IMR-90 (cell line): ENCODE measurements around the gene CALHM3. TPM values are rescaled to one million over a fixed set of nuclear protein-coding genes. Genes with fewer than 3 reads are reported as not detected.

Experiments
- ATAC-seq: fragments of 200-7000 bp; cut with Tn5 transposase; 2 replicates; pipeline ENCODE4 v1.9.1; 2020; ENCODE audit warnings: low read depth, mild to moderate bottlenecking, moderate library complexity
- BruUV-seq: library from RNA; stranded (reverse); fragments of 400-500 nt; replicated peaks from 2 replicates; lab custom pipeline; 2021; lab: Mats Ljungman, UMichigan
- CTCF ChIA-PET: fragments of 300-600 bp; formaldehyde crosslinking; extraction: SDS; loops from one replicate; lab custom pipeline; 2021; ENCODE audit warnings: antibody characterized with exemption; lab: Yijun Ruan, JAX
- POLR2A ChIA-PET: fragments of 300-600 bp; sonication (Branson Sonifier 250); formaldehyde crosslinking; loops from one replicate; lab custom pipeline; 2022; ENCODE audit warnings: antibody characterized with exemption; ENCODE audit not compliant: unreplicated experiment; lab: Charles Lee
- DNase-seq: peaks from one replicate; pipeline ENCODE4 v3.0.0; 2013
- H2AFZ ChIP-seq: replicated peaks from 2 replicates; pipeline ENCODE3; 2013; ENCODE audit warnings: low read length, mild to moderate bottlenecking; ENCODE audit not compliant: poor library complexity
- H2AK5ac ChIP-seq: 2 replicates; pipeline ENCODE4 v1.6.1; 2013; ENCODE audit warnings: low read depth, low read length, inconsistent platforms
- H2AK9ac ChIP-seq: replicated peaks from 2 replicates; pipeline ENCODE3; 2013; ENCODE audit warnings: mild to moderate bottlenecking, low read depth, low read length, moderate library complexity; ENCODE audit not compliant: poor library complexity
- H2BK120ac ChIP-seq: 2 replicates; pipeline ENCODE4 v1.6.1; 2013; ENCODE audit warnings: low read depth, low read length, inconsistent platforms
- H2BK15ac ChIP-seq: 3 replicates; pipeline ENCODE4 v1.6.1; 2013; ENCODE audit warnings: low read depth, low read length, inconsistent platforms
- H2BK20ac ChIP-seq: 2 replicates; pipeline ENCODE4 v1.6.1; 2013; ENCODE audit warnings: low read depth, mild to moderate bottlenecking, inconsistent platforms, low read length, moderate library complexity
- H2BK5ac ChIP-seq: 2 replicates; pipeline ENCODE4 v1.6.1; 2013; ENCODE audit warnings: mild to moderate bottlenecking, low read depth, low read length, inconsistent platforms; ENCODE audit not compliant: poor library complexity, severe bottlenecking
- H3K14ac ChIP-seq: replicated peaks from 2 replicates; pipeline ENCODE4 v1.6.1; 2013; ENCODE audit warnings: low read depth, low read length, inconsistent platforms
- H3K18ac ChIP-seq: 2 replicates; pipeline ENCODE4 v1.6.1; 2013; ENCODE audit warnings: low read depth, low read length, control low read depth
- H3K23ac ChIP-seq: 2 replicates; pipeline ENCODE4 v1.6.1; 2013; ENCODE audit warnings: low read depth, low read length, inconsistent platforms
- H3K27ac ChIP-seq: 2 replicates; pipeline ENCODE4 v1.5.1; 2013; ENCODE audit warnings: mild to moderate bottlenecking, control low read depth, low read length; ENCODE audit not compliant: insufficient read depth
- H3K27me3 ChIP-seq: 2 replicates; pipeline ENCODE4 v1.6.1; 2013; ENCODE audit warnings: low read length; ENCODE audit not compliant: control insufficient read depth, insufficient read depth
- H3K36me3 ChIP-seq: 2 replicates; pipeline ENCODE4 v1.6.1; 2013; ENCODE audit warnings: low read length, mixed read lengths; ENCODE audit not compliant: control insufficient read depth, insufficient read depth
- H3K4ac ChIP-seq: 2 replicates; pipeline ENCODE4 v1.6.1; 2013; ENCODE audit warnings: low read depth, low read length, inconsistent platforms
- H3K4me1 ChIP-seq: 2 replicates; pipeline ENCODE4 v1.6.1; 2013; ENCODE audit warnings: low read length, mixed read lengths; ENCODE audit not compliant: control insufficient read depth, insufficient read depth
- H3K4me2 ChIP-seq: 2 replicates; pipeline ENCODE4 v1.6.1; 2013; ENCODE audit warnings: low read depth, mild to moderate bottlenecking, control low read depth, low read length, moderate library complexity
- H3K4me3 ChIP-seq: 2 replicates; pipeline ENCODE4 v1.5.1; 2013; ENCODE audit warnings: low read depth, mild to moderate bottlenecking, control low read depth, low read length, moderate library complexity; ENCODE audit not compliant: insufficient read depth
- H3K56ac ChIP-seq: 2 replicates; pipeline ENCODE4 v1.6.1; 2013; ENCODE audit warnings: low read length, inconsistent platforms; ENCODE audit not compliant: insufficient read depth; ENCODE audit errors: extremely low read depth
- H3K79me1 ChIP-seq, 2 experiments: 2 replicates each; pipeline ENCODE4 v1.6.1; 2013; ENCODE audit warnings: low read length in 2 of 2, inconsistent platforms in 1 of 2, low read depth in 1 of 2
- H3K9ac ChIP-seq: 2 replicates; pipeline ENCODE4 v1.6.1; 2013; ENCODE audit warnings: low read depth, low read length, control low read depth
- H3K9me1 ChIP-seq: 2 replicates; pipeline ENCODE4 v1.6.1; 2013; ENCODE audit warnings: low read length, inconsistent platforms; ENCODE audit not compliant: insufficient read depth
- H3K9me3 ChIP-seq: 2 replicates; pipeline ENCODE4 v1.6.1; 2013; ENCODE audit warnings: low read length; ENCODE audit not compliant: control insufficient read depth, insufficient read depth
- H4K20me1 ChIP-seq: 2 replicates; pipeline ENCODE4 v1.6.1; 2013; ENCODE audit warnings: low read length, inconsistent platforms; ENCODE audit not compliant: insufficient read depth
- H4K5ac ChIP-seq: 2 replicates; pipeline ENCODE4 v1.6.1; 2013; ENCODE audit warnings: mild to moderate bottlenecking, low read depth, low read length, control low read depth
- H4K8ac ChIP-seq, 2 experiments: 2 replicates each; pipeline ENCODE4 v1.6.1; 2013; ENCODE audit warnings: low read depth in 2 of 2, low read length in 2 of 2, control low read depth in 1 of 2, inconsistent platforms in 1 of 2
- H4K91ac ChIP-seq: 2 replicates; pipeline ENCODE4 v1.6.1; 2013; ENCODE audit warnings: low read depth, low read length, inconsistent platforms; ENCODE audit not compliant: insufficient read depth
- WGBS, 2 experiments: methylation state at CpG; one replicate each; pipeline versions ENCODE4 v1.1.5 to v1.1.7; 2013; ENCODE audit warnings: missing lambda C conversion rate in 2 of 2; ENCODE audit not compliant: insufficient read length in 1 of 2; ENCODE audit errors: extremely low coverage in 2 of 2; 5-methylcytosine and 5-hydroxymethylcytosine counted together
- dilution Hi-C: fragments of 300-500 bp; cut with HindIII; formaldehyde crosslinking; loops from one replicate; pipeline ENCODE4 v1.14.3; 2018; ENCODE audit warnings: low sequenced_read_pairs; ENCODE audit not compliant: unreplicated experiment
- in situ Hi-C: fragments of 300-500 bp; cut with MboI; formaldehyde crosslinking; loops from 3 replicates; pipeline ENCODE4 v1.14.3; 2019; ENCODE audit warnings: low sequenced_read_pairs, inconsistent platforms, mixed read lengths
- intact Hi-C: fragments of 100-400 bp; cut with micrococcal nuclease; formaldehyde crosslinking; loops from 2 replicates; pipeline ENCODE4 v1.10.0; 2022
- polyA plus RNA-seq, 3 experiments: library from polyadenylated mRNA; depleted of rRNA; stranded (reverse); fragments of >200 nt; gene quantifications; 2 replicates each; pipeline ENCODE4 v1.2.3, GENCODE V29; 2012; ENCODE audit warnings: low replicate concordance in 1 of 3
- total RNA-seq: library from RNA; depleted of rRNA; stranded (reverse); fragments of >200 nt; gene quantifications from 2 replicates; pipeline ENCODE4 v1.2.3, GENCODE V29; 2012
- TF ChIP-seq, protein P1 (sequence below): fragments of 150-350 bp; IDR thresholded peaks from 2 replicates; pipeline ENCODE4 v1.6.1; 2016; ENCODE audit warnings: low read depth, mild to moderate bottlenecking, low read length, moderate library complexity, borderline replicate concordance

Gene CALHM3
- total and polyA plus RNA-seq, 2 of the 4 experiments (the other 2 are of a cell fraction) = not detected

DNA sequence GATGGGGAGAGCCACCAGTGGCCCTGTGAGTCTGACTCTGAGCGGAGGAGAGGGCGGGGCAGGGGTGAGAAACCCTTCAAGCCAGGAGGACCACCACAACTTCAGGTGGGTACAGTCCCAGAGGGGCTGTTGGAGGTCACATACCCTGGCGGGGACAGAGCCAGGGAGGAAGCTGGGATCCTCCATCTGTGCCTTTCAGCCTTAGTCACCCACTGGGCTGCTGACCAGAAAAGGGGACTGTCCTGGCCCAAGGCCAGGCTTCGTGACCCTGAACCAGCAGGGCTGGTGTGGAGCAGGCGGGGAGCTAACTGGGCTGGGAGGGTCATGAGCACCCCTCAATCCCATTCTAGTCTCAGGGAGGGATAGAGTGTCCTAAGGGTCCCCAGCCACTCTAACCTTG is 1.5 kb upstream of the CALHM3 start:
- Histone ChIP-seq H3K4me1 (no peaks in the 10 kb centered on the region; the same call in 1 of the 2 replicates), H3K4ac (no peak overlapping the region), H3K14ac (no peak overlapping the region), H2AFZ (peak overlapping the region; percentile 75), H4K8ac (no peak overlapping the region), H2BK20ac (no peak overlapping the region), H3K27me3 (peaks cover 25% of the 10 kb centered on the region), H4K20me1 (no peaks in the 10 kb centered on the region), H3K9me3 (no peaks in the 10 kb centered on the region), H3K4me3 (no peak overlapping the region), H2BK120ac (no peak overlapping the region), H3K4me2 (no peak overlapping the region), H3K79me1 (no peaks in the 10 kb centered on the region), H3K27ac (no peak overlapping the region), H3K18ac (no peak overlapping the region), H3K9ac (no peak overlapping the region), H3K9me1 (peaks cover 4% of the 10 kb centered on the region; the same call in 1 of the 2 replicates), H3K23ac (no peak overlapping the region), H2BK15ac (no peak overlapping the region), H3K56ac (no peak overlapping the region), H2BK5ac (no peak overlapping the region), H4K5ac (no peak overlapping the region), H4K91ac (no peak overlapping the region), H2AK9ac (peak overlapping the region; percentile 33), H3K36me3 (no peaks in the 10 kb centered on the region), H2AK5ac (no peak overlapping the region)
- CTCF ChIA-PET = no interaction called here
- ATAC-seq = peak; percentile 44
- dilution Hi-C loops = no loop called here
- intact Hi-C loops = loop anchor here (10.0 kb wide), 1 partner anchor 646 kb away; the partner anchor contains the start of gene CYP17A1
- DNase-seq = peak; percentile 40
- POLR2A ChIA-PET = no interaction called here
- TF ChIP-seq, protein P1, sequence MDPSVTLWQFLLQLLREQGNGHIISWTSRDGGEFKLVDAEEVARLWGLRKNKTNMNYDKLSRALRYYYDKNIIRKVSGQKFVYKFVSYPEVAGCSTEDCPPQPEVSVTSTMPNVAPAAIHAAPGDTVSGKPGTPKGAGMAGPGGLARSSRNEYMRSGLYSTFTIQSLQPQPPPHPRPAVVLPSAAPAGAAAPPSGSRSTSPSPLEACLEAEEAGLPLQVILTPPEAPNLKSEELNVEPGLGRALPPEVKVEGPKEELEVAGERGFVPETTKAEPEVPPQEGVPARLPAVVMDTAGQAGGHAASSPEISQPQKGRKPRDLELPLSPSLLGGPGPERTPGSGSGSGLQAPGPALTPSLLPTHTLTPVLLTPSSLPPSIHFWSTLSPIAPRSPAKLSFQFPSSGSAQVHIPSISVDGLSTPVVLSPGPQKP = no peak
- in situ Hi-C loops = no loop called here
- BruUV-seq = no TSS peak
- no CpG with 5 or more reads among the region's 5 CpGs for WGBS, 2 experiments
